Activated naive CD8-positive, alpha-beta T cell (primary cell): Measurements from ENCODE around the gene SNX24.

Experiments used
- H3K27ac Mint-ChIP-seq: one replicate; pipeline ENCODE4 v1.8.0; 2021; ENCODE audit warnings: mixed read lengths
- H3K27me3 Mint-ChIP-seq: one replicate; pipeline ENCODE4 v1.8.0; 2021; ENCODE audit warnings: mixed read lengths
- H3K36me3 Mint-ChIP-seq: one replicate; pipeline ENCODE4 v1.8.0; 2021; ENCODE audit warnings: mixed read lengths
- H3K4me1 Mint-ChIP-seq: one replicate; pipeline ENCODE4 v1.8.0; 2021; ENCODE audit warnings: low read depth, mixed read lengths
- H3K4me3 Mint-ChIP-seq: one replicate; pipeline ENCODE4 v1.8.0; 2021; ENCODE audit warnings: mild to moderate bottlenecking, mixed read lengths
- H3K9me3 Mint-ChIP-seq: one replicate; pipeline ENCODE4 v1.8.0; 2021; ENCODE audit warnings: low read depth, mixed read lengths

Gene SNX24

GRCh38 chr5:122978068-122978467, 132.7 kb downstream of the SNX24 start:
- Mint-ChIP-seq H3K27ac (no peak overlapping the region), H3K4me1 (no peaks in the 10 kb centered on the region), H3K27me3 (no peaks in the 10 kb centered on the region), H3K9me3 (no peaks in the 10 kb centered on the region), H3K4me3 (no peak overlapping the region), H3K36me3 (peaks cover 2% of the 10 kb centered on the region)

GRCh38 chr5:122978644-122979297, 133.4 kb downstream of the SNX24 start:
- Mint-ChIP-seq H3K9me3 (no peaks in the 10 kb centered on the region), H3K27me3 (no peaks in the 10 kb centered on the region), H3K27ac (no peak overlapping the region), H3K4me3 (no peak overlapping the region), H3K4me1 (no peaks in the 10 kb centered on the region), H3K36me3 (peaks cover 2% of the 10 kb centered on the region)

GRCh38 chr5:122981846-122982245, 136.4 kb downstream of the SNX24 start:
- Mint-ChIP-seq H3K4me3 (no peak overlapping the region), H3K27me3 (no peaks in the 10 kb centered on the region), H3K9me3 (no peaks in the 10 kb centered on the region), H3K4me1 (no peaks in the 10 kb centered on the region), H3K36me3 (peaks cover 2% of the 10 kb centered on the region), H3K27ac (no peak overlapping the region)

GRCh38 chr5:122982376-122982775, 137.0 kb downstream of the SNX24 start:
- Mint-ChIP-seq H3K27me3 (no peaks in the 10 kb centered on the region), H3K9me3 (no peaks in the 10 kb centered on the region), H3K36me3 (peaks cover 2% of the 10 kb centered on the region), H3K27ac (no peak overlapping the region), H3K4me3 (no peak overlapping the region), H3K4me1 (no peaks in the 10 kb centered on the region)

GRCh38 chr5:122984425-122984824, 139.0 kb downstream of the SNX24 start:
- no peaks in the 10 kb centered on the region for H3K27me3 Mint-ChIP-seq
- no peak overlapping the region for H3K4me3 Mint-ChIP-seq
- H3K9me3 Mint-ChIP-seq, result no peaks in the 10 kb centered on the region
- peaks cover 2% of the 10 kb centered on the region for H3K36me3 Mint-ChIP-seq
- H3K4me1 Mint-ChIP-seq, result no peaks in the 10 kb centered on the region
- no peak overlapping the region for H3K27ac Mint-ChIP-seq

- Mint-ChIP-seq H3K27ac (no peak overlapping the region), H3K4me1 (no peaks in the 10 kb centered on the region), H3K9me3 (no peaks in the 10 kb centered on the region), H3K36me3 (peaks cover 2% of the 10 kb centered on the region), H3K4me3 (no peak overlapping the region), H3K27me3 (no peaks in the 10 kb centered on the region)
Observed at GRCh38 chr5:122985006-122985700, 139.7 kb downstream of the SNX24 start.

- no peaks in the 10 kb centered on the region for H3K4me1 Mint-ChIP-seq
- no peak overlapping the region for H3K4me3 Mint-ChIP-seq
- H3K9me3 Mint-ChIP-seq, result no peaks in the 10 kb centered on the region
- H3K36me3 Mint-ChIP-seq, result peaks cover 2% of the 10 kb centered on the region
- no peaks in the 10 kb centered on the region for H3K27me3 Mint-ChIP-seq
- no peak overlapping the region for H3K27ac Mint-ChIP-seq
Observed at GRCh38 chr5:122985954-122986721, 140.7 kb downstream of the SNX24 start.

- H3K27me3 Mint-ChIP-seq, result peaks cover 1% of the 10 kb centered on the region
Observed at GRCh38 chr5:122996091-122996490, 150.7 kb downstream of the SNX24 start.

GRCh38 chr5:122997294-122997693, 151.9 kb downstream of the SNX24 start:
- H3K4me1 Mint-ChIP-seq, result no peaks in the 10 kb centered on the region
- no peaks in the 10 kb centered on the region for H3K27me3 Mint-ChIP-seq
- no peaks in the 10 kb centered on the region for H3K36me3 Mint-ChIP-seq
- no peak overlapping the region for H3K27ac Mint-ChIP-seq
- H3K9me3 Mint-ChIP-seq, result no peaks in the 10 kb centered on the region
- no peak overlapping the region for H3K4me3 Mint-ChIP-seq

More at GRCh38 chr5:122996091-122996490, 150.7 kb downstream of the SNX24 start:
- Mint-ChIP-seq H3K4me3 (no peak overlapping the region), H3K4me1 (no peaks in the 10 kb centered on the region), H3K9me3 (no peaks in the 10 kb centered on the region), H3K36me3 (no peaks in the 10 kb centered on the region), H3K27ac (no peak overlapping the region)

GRCh38 chr5:122999947-123000563, 154.6 kb downstream of the SNX24 start:
- no peaks in the 10 kb centered on the region for H3K9me3 Mint-ChIP-seq
- H3K4me1 Mint-ChIP-seq, result no peaks in the 10 kb centered on the region
- H3K27ac Mint-ChIP-seq, result no peak overlapping the region
- no peak overlapping the region for H3K4me3 Mint-ChIP-seq
- H3K36me3 Mint-ChIP-seq, result no peaks in the 10 kb centered on the region
- no peaks in the 10 kb centered on the region for H3K27me3 Mint-ChIP-seq

- Mint-ChIP-seq H3K9me3 (no peaks in the 10 kb centered on the region), H3K27ac (no peak overlapping the region), H3K4me1 (no peaks in the 10 kb centered on the region), H3K36me3 (no peaks in the 10 kb centered on the region), H3K27me3 (no peaks in the 10 kb centered on the region), H3K4me3 (no peak overlapping the region)
Observed at GRCh38 chr5:123000731-123001130, 155.3 kb downstream of the SNX24 start.

- no peak overlapping the region for H3K4me3 Mint-ChIP-seq
- no peaks in the 10 kb centered on the region for H3K27me3 Mint-ChIP-seq
- no peaks in the 10 kb centered on the region for H3K9me3 Mint-ChIP-seq
- H3K4me1 Mint-ChIP-seq, result no peaks in the 10 kb centered on the region
- no peak overlapping the region for H3K27ac Mint-ChIP-seq
- no peaks in the 10 kb centered on the region for H3K36me3 Mint-ChIP-seq
Observed at GRCh38 chr5:123001808-123002207, 156.4 kb downstream of the SNX24 start.

- no peaks in the 10 kb centered on the region for H3K36me3 Mint-ChIP-seq
- no peaks in the 10 kb centered on the region for H3K4me1 Mint-ChIP-seq
- no peak overlapping the region for H3K4me3 Mint-ChIP-seq
- H3K27me3 Mint-ChIP-seq, result no peaks in the 10 kb centered on the region
- H3K9me3 Mint-ChIP-seq, result no peaks in the 10 kb centered on the region
- H3K27ac Mint-ChIP-seq, result no peak overlapping the region
Observed at GRCh38 chr5:123007182-123007581, 161.8 kb downstream of the SNX24 start.

GRCh38 chr5:123007754-123008153, 162.3 kb downstream of the SNX24 start:
- Mint-ChIP-seq H3K4me1 (no peaks in the 10 kb centered on the region), H3K27me3 (no peaks in the 10 kb centered on the region), H3K4me3 (no peak overlapping the region), H3K27ac (no peak overlapping the region), H3K36me3 (no peaks in the 10 kb centered on the region), H3K9me3 (no peaks in the 10 kb centered on the region)

GRCh38 chr5:123012321-123012720, 166.9 kb downstream of the SNX24 start:
- Mint-ChIP-seq H3K9me3 (peaks cover 6% of the 10 kb centered on the region), H3K27me3 (no peaks in the 10 kb centered on the region), H3K4me1 (no peaks in the 10 kb centered on the region), H3K27ac (no peak overlapping the region), H3K36me3 (no peaks in the 10 kb centered on the region), H3K4me3 (no peak overlapping the region)
